Stomach (tissue), 4 donors: Measurements from ENCODE around the gene C3.

Experiments
- POLR2A ChIP-seq, 4 donors: fragments of 450-650 bp; IDR thresholded peaks; one replicate each; pipeline ENCODE4 v1.6.1; 2016; ENCODE audit warnings: antibody characterized with exemption in 4 of 4, control low read depth in 2 of 4, mild to moderate bottlenecking in 1 of 4, moderate library complexity in 1 of 4
- POLR2AphosphoS5 ChIP-seq, 3 donors: sonication (generic); formaldehyde crosslinking; IDR thresholded peaks; one replicate each; pipeline ENCODE4 v1.6.1; 2016; ENCODE audit warnings: antibody characterized with exemption in 3 of 3
- TF ChIP-seq, protein P1 (sequence below), 7 experiments: fragments of 450-650 bp in 4 of 7; fragments of 200-600 bp in 3 of 7; sonication (generic) in 3 of 7; IDR thresholded peaks; one replicate each; pipeline ENCODE4 v1.5.1; 2016 to 2019; ENCODE audit warnings: antibody characterized with exemption in 7 of 7, control low read depth in 2 of 7, mild to moderate bottlenecking in 1 of 7

GRCh38 chr19:6736169-6736916 is 15.9 kb upstream of the C3 start:
- no peak for TF ChIP-seq POLR2A (IDR thresholded peaks at IDR 0.05)
- peak in 2 of 3 donors; percentile 26 to 57 for TF ChIP-seq POLR2AphosphoS5 (IDR thresholded peaks at IDR 0.05)
- TF ChIP-seq, protein P1, sequence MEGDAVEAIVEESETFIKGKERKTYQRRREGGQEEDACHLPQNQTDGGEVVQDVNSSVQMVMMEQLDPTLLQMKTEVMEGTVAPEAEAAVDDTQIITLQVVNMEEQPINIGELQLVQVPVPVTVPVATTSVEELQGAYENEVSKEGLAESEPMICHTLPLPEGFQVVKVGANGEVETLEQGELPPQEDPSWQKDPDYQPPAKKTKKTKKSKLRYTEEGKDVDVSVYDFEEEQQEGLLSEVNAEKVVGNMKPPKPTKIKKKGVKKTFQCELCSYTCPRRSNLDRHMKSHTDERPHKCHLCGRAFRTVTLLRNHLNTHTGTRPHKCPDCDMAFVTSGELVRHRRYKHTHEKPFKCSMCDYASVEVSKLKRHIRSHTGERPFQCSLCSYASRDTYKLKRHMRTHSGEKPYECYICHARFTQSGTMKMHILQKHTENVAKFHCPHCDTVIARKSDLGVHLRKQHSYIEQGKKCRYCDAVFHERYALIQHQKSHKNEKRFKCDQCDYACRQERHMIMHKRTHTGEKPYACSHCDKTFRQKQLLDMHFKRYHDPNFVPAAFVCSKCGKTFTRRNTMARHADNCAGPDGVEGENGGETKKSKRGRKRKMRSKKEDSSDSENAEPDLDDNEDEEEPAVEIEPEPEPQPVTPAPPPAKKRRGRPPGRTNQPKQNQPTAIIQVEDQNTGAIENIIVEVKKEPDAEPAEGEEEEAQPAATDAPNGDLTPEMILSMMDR (IDR thresholded peaks at IDR 0.05), result peak in 5 of 7 experiments; percentile 38 to 77 (median 53)
